ENCODE data around the gene PLAGL2. TPM values are rescaled to one million over a fixed set of nuclear protein-coding genes. Genes with fewer than 3 reads are reported as not detected.

The PLAGL2 gene
- total and polyA plus RNA-seq, 2 donors, result 2.8 to 5.0 TPM

DNA sequence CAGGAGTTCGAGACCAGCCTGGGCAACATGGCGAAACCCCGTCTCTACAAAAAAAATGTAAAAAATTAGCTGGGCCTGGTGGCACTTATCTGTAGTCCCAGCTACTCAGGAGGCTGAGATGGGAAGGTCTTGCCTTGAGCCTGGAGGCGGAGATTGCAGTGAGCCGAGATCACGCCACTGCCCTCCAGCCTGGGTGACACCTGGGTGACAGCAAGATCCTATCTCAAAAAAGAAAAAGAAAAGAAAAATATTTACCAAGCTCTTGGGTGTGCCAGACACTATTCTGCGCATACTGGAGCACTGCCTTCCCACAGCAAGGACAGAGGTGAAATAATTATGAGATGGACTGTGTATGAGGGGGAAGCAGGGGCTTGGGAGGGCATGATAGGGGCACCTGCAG is 19.8 kb upstream of the PLAGL2 start:
- Histone ChIP-seq H3K4me3 (ENCODE audit: low read length in 2 of 2) (no peak overlapping the region), H3K4me1 (ENCODE audit: control insufficient read depth in 2 of 2, insufficient read depth in 2 of 2, low read length in 2 of 2) (peaks cover 0 to 4% of the 10 kb centered on the region in 2 donors), H3K27me3 (ENCODE audit: control insufficient read depth in 2 of 2, insufficient read depth in 1 of 2, low read length in 1 of 2) (no peaks in the 10 kb centered on the region), H3K36me3 (ENCODE audit: control insufficient read depth in 2 of 2, insufficient read depth in 2 of 2, low read length in 1 of 2) (peaks cover 34 to 49% of the 10 kb centered on the region in 2 donors), H3K27ac (ENCODE audit: low read depth in 1 of 2, low read length in 1 of 2) (no peak overlapping the region), H3K9me3 (ENCODE audit: control insufficient read depth in 2 of 2, insufficient read depth in 1 of 2, low read length in 1 of 2) (no peaks in the 10 kb centered on the region)
- DNase-seq (ENCODE audit: low read depth in 6 of 9, low spot score in 9 of 9), result no peak
- 98% methylated on average over 7 of the region's 7 CpGs for WGBS

- no peak overlapping the region for H3K27ac ChIP-seq (ENCODE audit: low read depth in 1 of 2, low read length in 1 of 2)
- H3K9me3 ChIP-seq (ENCODE audit: control insufficient read depth in 2 of 2, insufficient read depth in 1 of 2, low read length in 1 of 2), result no peaks in the 10 kb centered on the region
- WGBS, result 95% methylated on average over 1 of the region's 1 CpG
- H3K36me3 ChIP-seq (ENCODE audit: control insufficient read depth in 2 of 2, insufficient read depth in 2 of 2, low read length in 1 of 2), result peaks cover 36 to 47% of the 10 kb centered on the region in 2 donors
- H3K27me3 ChIP-seq (ENCODE audit: control insufficient read depth in 2 of 2, insufficient read depth in 1 of 2, low read length in 1 of 2), result no peaks in the 10 kb centered on the region
- H3K4me1 ChIP-seq (ENCODE audit: control insufficient read depth in 2 of 2, insufficient read depth in 2 of 2, low read length in 2 of 2), result no peaks in the 10 kb centered on the region
- no peak overlapping the region for H3K4me3 ChIP-seq (ENCODE audit: low read length in 2 of 2)
- DNase-seq (ENCODE audit: low read depth in 6 of 9, low spot score in 9 of 9), result no peak
Measured at GRCh38 chr20:32226391-32226790, 18.8 kb upstream of the PLAGL2 start.

- H3K4me3 ChIP-seq (ENCODE audit: low read length in 2 of 2), result no peak overlapping the region
- no peak overlapping the region for H3K27ac ChIP-seq (ENCODE audit: low read depth in 1 of 2, low read length in 1 of 2)
- H3K9me3 ChIP-seq (ENCODE audit: control insufficient read depth in 2 of 2, insufficient read depth in 1 of 2, low read length in 1 of 2), result no peaks in the 10 kb centered on the region
- no peaks in the 10 kb centered on the region for H3K4me1 ChIP-seq (ENCODE audit: control insufficient read depth in 2 of 2, insufficient read depth in 2 of 2, low read length in 2 of 2)
- peaks cover 40 to 48% of the 10 kb centered on the region in 2 donors for H3K36me3 ChIP-seq (ENCODE audit: control insufficient read depth in 2 of 2, insufficient read depth in 2 of 2, low read length in 1 of 2)
- no peak for DNase-seq (ENCODE audit: low read depth in 6 of 9, low spot score in 9 of 9)
- 94% methylated on average over 4 of the region's 4 CpGs for WGBS
- no peaks in the 10 kb centered on the region for H3K27me3 ChIP-seq (ENCODE audit: control insufficient read depth in 2 of 2, insufficient read depth in 1 of 2, low read length in 1 of 2)
Measured at GRCh38 chr20:32224463-32224862, 16.9 kb upstream of the PLAGL2 start.

GRCh38 chr20:32218156-32218900 is 10.8 kb upstream of the PLAGL2 start:
- no peaks in the 10 kb centered on the region for H3K27me3 ChIP-seq (ENCODE audit: control insufficient read depth in 2 of 2, insufficient read depth in 1 of 2, low read length in 1 of 2)
- H3K36me3 ChIP-seq (ENCODE audit: control insufficient read depth in 2 of 2, insufficient read depth in 2 of 2, low read length in 1 of 2), result peaks cover 47 to 70% of the 10 kb centered on the region in 2 donors
- H3K9me3 ChIP-seq (ENCODE audit: control insufficient read depth in 2 of 2, insufficient read depth in 1 of 2, low read length in 1 of 2), result no peaks in the 10 kb centered on the region
- no peak overlapping the region for H3K27ac ChIP-seq (ENCODE audit: low read depth in 1 of 2, low read length in 1 of 2)
- DNase-seq (ENCODE audit: low read depth in 6 of 9, low spot score in 9 of 9), result no peak
- 98% methylated on average over 5 of the region's 5 CpGs for WGBS
- no peak overlapping the region for H3K4me3 ChIP-seq (ENCODE audit: low read length in 2 of 2)
- no peaks in the 10 kb centered on the region for H3K4me1 ChIP-seq (ENCODE audit: control insufficient read depth in 2 of 2, insufficient read depth in 2 of 2, low read length in 2 of 2)

DNA sequence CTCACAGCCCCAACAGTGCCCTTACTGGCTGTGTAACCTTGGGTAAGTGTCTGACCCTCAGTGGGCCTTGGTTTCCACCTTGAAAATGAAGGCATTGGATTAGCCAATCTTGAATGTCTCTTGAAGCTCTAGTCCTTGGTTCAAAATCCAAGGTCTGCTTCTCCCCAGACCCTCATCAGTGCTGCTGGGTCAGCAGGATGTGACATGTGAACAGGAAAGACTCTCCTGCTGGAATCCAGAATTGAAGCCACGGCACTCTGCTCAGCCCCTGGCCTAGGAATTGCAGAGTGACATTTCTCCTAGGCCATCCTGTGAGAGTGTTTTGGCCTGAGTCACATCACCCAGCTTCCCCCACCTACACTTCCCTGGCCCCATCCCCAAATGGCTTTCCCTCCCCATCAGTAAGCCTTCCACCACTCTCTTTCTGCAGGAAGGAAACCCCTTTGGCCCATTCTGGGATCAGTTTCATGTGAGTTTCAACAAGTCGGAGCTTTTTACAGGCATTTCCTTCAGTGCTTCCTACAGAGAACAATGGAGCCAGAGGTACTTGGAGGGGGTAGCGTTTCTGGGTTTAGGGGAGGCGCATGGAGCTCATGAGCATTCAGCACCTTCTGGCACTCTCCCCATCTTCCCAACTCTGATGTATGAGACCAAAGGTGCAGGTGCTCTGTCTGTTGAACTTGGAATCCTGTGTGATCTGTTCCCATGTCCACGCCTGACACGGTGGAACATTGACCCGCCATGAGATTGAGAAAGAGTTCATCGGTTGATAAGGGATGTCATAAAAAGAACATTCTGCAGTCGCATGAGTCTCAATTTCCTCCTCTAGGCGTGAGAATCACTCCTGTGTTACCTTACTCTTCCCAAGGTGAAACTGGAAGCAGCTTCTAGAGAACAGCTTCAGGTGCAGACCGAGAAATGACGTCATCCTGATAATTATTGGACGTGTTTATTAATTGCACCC is 8.9 kb upstream of the PLAGL2 start:
- DNase-seq (ENCODE audit: low read depth in 6 of 9, low spot score in 9 of 9), result no peak
- Histone ChIP-seq H3K4me3 (ENCODE audit: low read length in 2 of 2) (no peak overlapping the region), H3K36me3 (ENCODE audit: control insufficient read depth in 2 of 2, insufficient read depth in 2 of 2, low read length in 1 of 2) (peaks cover 45 to 60% of the 10 kb centered on the region in 2 donors), H3K27ac (ENCODE audit: low read depth in 1 of 2, low read length in 1 of 2) (no peak overlapping the region), H3K27me3 (ENCODE audit: control insufficient read depth in 2 of 2, insufficient read depth in 1 of 2, low read length in 1 of 2) (no peaks in the 10 kb centered on the region), H3K4me1 (ENCODE audit: control insufficient read depth in 2 of 2, insufficient read depth in 2 of 2, low read length in 2 of 2) (no peaks in the 10 kb centered on the region), H3K9me3 (ENCODE audit: control insufficient read depth in 2 of 2, insufficient read depth in 1 of 2, low read length in 1 of 2) (no peaks in the 10 kb centered on the region)
- WGBS, result 97% methylated on average over 13 of the region's 13 CpGs

- no peak overlapping the region for H3K27ac ChIP-seq (ENCODE audit: low read depth in 1 of 2, low read length in 1 of 2)
- no peaks in the 10 kb centered on the region for H3K9me3 ChIP-seq (ENCODE audit: control insufficient read depth in 2 of 2, insufficient read depth in 1 of 2, low read length in 1 of 2)
- peaks cover 47 to 54% of the 10 kb centered on the region in 2 donors for H3K36me3 ChIP-seq (ENCODE audit: control insufficient read depth in 2 of 2, insufficient read depth in 2 of 2, low read length in 1 of 2)
- no peak overlapping the region for H3K4me3 ChIP-seq (ENCODE audit: low read length in 2 of 2)
- H3K4me1 ChIP-seq (ENCODE audit: control insufficient read depth in 2 of 2, insufficient read depth in 2 of 2, low read length in 2 of 2), result no peaks in the 10 kb centered on the region
- no peak for DNase-seq (ENCODE audit: low read depth in 6 of 9, low spot score in 9 of 9)
- H3K27me3 ChIP-seq (ENCODE audit: control insufficient read depth in 2 of 2, insufficient read depth in 1 of 2, low read length in 1 of 2), result no peaks in the 10 kb centered on the region
- WGBS, result 98% methylated on average over 3 of the region's 3 CpGs
Measured at GRCh38 chr20:32215729-32216128, 8.2 kb upstream of the PLAGL2 start.

- peaks cover 47 to 56% of the 10 kb centered on the region in 2 donors for H3K36me3 ChIP-seq (ENCODE audit: control insufficient read depth in 2 of 2, insufficient read depth in 2 of 2, low read length in 1 of 2)
- H3K9me3 ChIP-seq (ENCODE audit: control insufficient read depth in 2 of 2, insufficient read depth in 1 of 2, low read length in 1 of 2), result no peaks in the 10 kb centered on the region
- H3K27ac ChIP-seq (ENCODE audit: low read depth in 1 of 2, low read length in 1 of 2), result no peak overlapping the region
- no peak overlapping the region for H3K4me3 ChIP-seq (ENCODE audit: low read length in 2 of 2)
- no peaks in the 10 kb centered on the region for H3K4me1 ChIP-seq (ENCODE audit: control insufficient read depth in 2 of 2, insufficient read depth in 2 of 2, low read length in 2 of 2)
- 98% methylated on average over 8 of the region's 8 CpGs for WGBS
- no peaks in the 10 kb centered on the region for H3K27me3 ChIP-seq (ENCODE audit: control insufficient read depth in 2 of 2, insufficient read depth in 1 of 2, low read length in 1 of 2)
- no peak for DNase-seq (ENCODE audit: low read depth in 6 of 9, low spot score in 9 of 9)
Measured at GRCh38 chr20:32215147-32215546, 7.6 kb upstream of the PLAGL2 start.

DNA sequence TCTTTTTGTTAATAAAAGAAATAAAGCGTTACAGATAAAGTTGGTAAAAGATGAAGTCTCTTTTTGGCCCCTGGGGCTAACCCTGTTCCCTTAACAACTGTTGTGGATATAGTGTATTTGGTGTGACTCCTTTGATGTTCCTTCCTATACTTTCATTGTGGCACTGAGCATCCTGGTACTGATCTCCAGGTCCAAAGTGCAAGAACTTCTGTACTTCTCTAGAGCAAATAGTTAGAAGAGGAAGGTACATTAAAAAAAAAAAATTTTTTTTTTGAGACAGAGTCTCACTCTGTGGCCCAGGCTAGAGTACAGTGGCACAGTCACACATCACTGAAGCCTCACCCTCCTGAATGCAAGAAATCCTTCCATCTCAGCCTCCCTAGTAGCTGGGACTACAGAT is 6.3 kb upstream of the PLAGL2 start:
- WGBS, result 100% methylated on average over 1 of the region's 1 CpG
- Histone ChIP-seq H3K36me3 (ENCODE audit: control insufficient read depth in 2 of 2, insufficient read depth in 2 of 2, low read length in 1 of 2) (peaks cover 46 to 61% of the 10 kb centered on the region in 2 donors), H3K27me3 (ENCODE audit: control insufficient read depth in 2 of 2, insufficient read depth in 1 of 2, low read length in 1 of 2) (no peaks in the 10 kb centered on the region), H3K4me3 (ENCODE audit: low read length in 2 of 2) (no peak overlapping the region), H3K4me1 (ENCODE audit: control insufficient read depth in 2 of 2, insufficient read depth in 2 of 2, low read length in 2 of 2) (peaks cover 0 to 2% of the 10 kb centered on the region in 2 donors), H3K27ac (ENCODE audit: low read depth in 1 of 2, low read length in 1 of 2) (no peak overlapping the region), H3K9me3 (ENCODE audit: control insufficient read depth in 2 of 2, insufficient read depth in 1 of 2, low read length in 1 of 2) (no peaks in the 10 kb centered on the region)
- DNase-seq (ENCODE audit: low read depth in 6 of 9, low spot score in 9 of 9), result no peak

Measured in thymus (tissue), 11 donors.